Breast epithelium (tissue), 4 donors: ENCODE data around the gene F11. TPM values are rescaled to one million over a fixed set of nuclear protein-coding genes. Genes with fewer than 3 reads are reported as not detected.

Experiments used
- DNase-seq, 2 donors: peaks; one replicate each; pipeline ENCODE4 v3.0.0-alpha.2; 2019; ENCODE audit warnings: low spot score in 2 of 2
- H3K27ac ChIP-seq, 2 donors: fragments of 200-600 bp; sonication (generic) in 1 of 2; one replicate each; pipeline ENCODE4 v1.5.1; 2016 to 2019; ENCODE audit warnings: mild to moderate bottlenecking in 1 of 2
- H3K27me3 ChIP-seq, 2 donors: fragments of 200-600 bp; sonication (generic) in 1 of 2; one replicate each; pipeline versions ENCODE4 v1.5.1 to v1.6.0; 2017 to 2019; ENCODE audit warnings: control low read depth in 1 of 2, mild to moderate bottlenecking in 1 of 2
- H3K36me3 ChIP-seq: fragments of 200-600 bp; one replicate; pipeline ENCODE4 v1.5.1; 2019
- H3K4me1 ChIP-seq, 2 donors: fragments of 200-600 bp; sonication (generic); one replicate each; pipeline ENCODE4 v1.5.1; 2016 to 2019; ENCODE audit warnings: control low read depth in 1 of 2
- H3K4me3 ChIP-seq, 3 donors: fragments of 200-600 bp; sonication (generic); 1 replicate in 2 of 3; 2 replicates in 1 of 3; pipeline ENCODE4 v1.5.1; 2016 to 2019; ENCODE audit warnings: mild to moderate bottlenecking in 3 of 3, moderate library complexity in 2 of 3
- H3K9me3 ChIP-seq, 2 donors: fragments of 200-600 bp; sonication (generic) in 1 of 2; one replicate each; pipeline ENCODE4 v1.5.1; 2016 to 2019; ENCODE audit warnings: control low read depth in 1 of 2
- POLR2A ChIP-seq: fragments of 450-650 bp; IDR thresholded peaks from one replicate; pipeline ENCODE4 v1.6.1; 2016; ENCODE audit warnings: antibody characterized with exemption, mild to moderate bottlenecking, moderate library complexity
- POLR2AphosphoS5 ChIP-seq, 3 donors: sonication (generic); formaldehyde crosslinking; IDR thresholded peaks; one replicate each; pipeline ENCODE4 v1.6.1; 2017; ENCODE audit warnings: antibody characterized with exemption in 3 of 3
- intact Hi-C: fragments of 100-400 bp; cut with DNase I; formaldehyde crosslinking; loops from one replicate; pipeline ENCODE4 v1.15.1; 2023; ENCODE audit warnings: low total_unique reads
- total RNA-seq, 3 donors: library from RNA; depleted of rRNA; stranded (reverse); fragments of >200 nt; gene quantifications; one replicate each; pipeline ENCODE4 v1.1.0, GENCODE V29; 2016
- TF ChIP-seq, protein P1 (sequence below), 3 donors: fragments of 450-650 bp; IDR thresholded peaks; one replicate each; pipeline ENCODE4 v1.5.1; 2016 to 2017; ENCODE audit warnings: antibody characterized with exemption in 3 of 3, mild to moderate bottlenecking in 3 of 3, moderate library complexity in 3 of 3

The F11 gene
- total RNA-seq, 3 donors from 2014 or later: not detected

DNA sequence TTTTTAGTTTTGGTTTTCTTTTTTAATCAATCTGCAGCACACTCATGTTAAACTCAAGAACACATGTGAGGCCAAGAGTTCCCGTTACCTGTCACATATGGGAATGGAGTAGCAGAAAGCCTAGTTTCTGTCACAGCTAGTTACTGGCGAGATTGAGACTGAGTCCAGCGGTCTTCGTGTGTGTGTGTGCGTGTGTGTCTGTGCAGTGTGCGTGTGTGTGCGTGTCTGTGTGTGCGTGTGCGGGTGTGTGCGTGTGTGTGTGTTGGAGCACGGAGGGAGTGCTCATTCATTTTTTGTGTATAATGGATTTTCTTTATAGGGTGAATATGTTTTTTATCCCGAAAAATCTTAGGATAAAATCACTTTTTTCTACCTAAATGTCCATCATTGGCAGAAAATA lies 19.2 kb downstream of the F11 start:
- intact Hi-C loops: no loop called here
- H3K9me3 ChIP-seq: no peaks in the 10 kb centered on the region
- no peak for DNase-seq
- H3K4me3 ChIP-seq: no peak overlapping the region
- no peaks in the 10 kb centered on the region for H3K36me3 ChIP-seq
- no peaks in the 10 kb centered on the region for H3K4me1 ChIP-seq
- H3K27me3 ChIP-seq: no peaks in the 10 kb centered on the region
- no peak overlapping the region for H3K27ac ChIP-seq
- TF ChIP-seq POLR2A (no peak), POLR2AphosphoS5 (IDR thresholded peaks at IDR 0.05) (no peak)
- TF ChIP-seq, protein P1, sequence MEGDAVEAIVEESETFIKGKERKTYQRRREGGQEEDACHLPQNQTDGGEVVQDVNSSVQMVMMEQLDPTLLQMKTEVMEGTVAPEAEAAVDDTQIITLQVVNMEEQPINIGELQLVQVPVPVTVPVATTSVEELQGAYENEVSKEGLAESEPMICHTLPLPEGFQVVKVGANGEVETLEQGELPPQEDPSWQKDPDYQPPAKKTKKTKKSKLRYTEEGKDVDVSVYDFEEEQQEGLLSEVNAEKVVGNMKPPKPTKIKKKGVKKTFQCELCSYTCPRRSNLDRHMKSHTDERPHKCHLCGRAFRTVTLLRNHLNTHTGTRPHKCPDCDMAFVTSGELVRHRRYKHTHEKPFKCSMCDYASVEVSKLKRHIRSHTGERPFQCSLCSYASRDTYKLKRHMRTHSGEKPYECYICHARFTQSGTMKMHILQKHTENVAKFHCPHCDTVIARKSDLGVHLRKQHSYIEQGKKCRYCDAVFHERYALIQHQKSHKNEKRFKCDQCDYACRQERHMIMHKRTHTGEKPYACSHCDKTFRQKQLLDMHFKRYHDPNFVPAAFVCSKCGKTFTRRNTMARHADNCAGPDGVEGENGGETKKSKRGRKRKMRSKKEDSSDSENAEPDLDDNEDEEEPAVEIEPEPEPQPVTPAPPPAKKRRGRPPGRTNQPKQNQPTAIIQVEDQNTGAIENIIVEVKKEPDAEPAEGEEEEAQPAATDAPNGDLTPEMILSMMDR (IDR thresholded peaks at IDR 0.05): no peak

DNA sequence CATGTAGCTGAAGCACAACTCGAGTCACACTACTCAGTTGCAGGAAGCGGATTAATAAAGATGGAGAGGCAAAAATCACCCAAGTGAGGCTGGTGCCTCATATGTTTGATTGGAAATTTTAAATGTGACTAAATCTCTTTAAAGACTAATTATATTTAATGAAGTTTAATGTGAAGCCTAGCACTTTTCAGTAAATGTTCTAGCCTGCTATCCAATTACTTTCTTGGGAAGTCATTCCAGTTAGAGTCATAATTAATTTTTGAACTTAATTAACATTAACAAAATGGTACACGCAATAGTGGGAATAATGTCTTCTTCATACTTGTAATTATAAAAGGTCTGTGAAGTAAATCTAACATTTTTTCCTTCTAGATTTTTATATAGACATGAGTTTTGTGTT lies 20.6 kb downstream of the F11 start:
- intact Hi-C loops: no loop called here
- Histone ChIP-seq H3K27ac (no peak overlapping the region), H3K9me3 (no peaks in the 10 kb centered on the region), H3K4me3 (no peak overlapping the region), H3K4me1 (no peaks in the 10 kb centered on the region), H3K27me3 (no peaks in the 10 kb centered on the region), H3K36me3 (no peaks in the 10 kb centered on the region)
- no peak for DNase-seq
- TF ChIP-seq, protein P1 (IDR thresholded peaks at IDR 0.05): no peak
- TF ChIP-seq POLR2AphosphoS5 (IDR thresholded peaks at IDR 0.05) (no peak), POLR2A (no peak)

DNA sequence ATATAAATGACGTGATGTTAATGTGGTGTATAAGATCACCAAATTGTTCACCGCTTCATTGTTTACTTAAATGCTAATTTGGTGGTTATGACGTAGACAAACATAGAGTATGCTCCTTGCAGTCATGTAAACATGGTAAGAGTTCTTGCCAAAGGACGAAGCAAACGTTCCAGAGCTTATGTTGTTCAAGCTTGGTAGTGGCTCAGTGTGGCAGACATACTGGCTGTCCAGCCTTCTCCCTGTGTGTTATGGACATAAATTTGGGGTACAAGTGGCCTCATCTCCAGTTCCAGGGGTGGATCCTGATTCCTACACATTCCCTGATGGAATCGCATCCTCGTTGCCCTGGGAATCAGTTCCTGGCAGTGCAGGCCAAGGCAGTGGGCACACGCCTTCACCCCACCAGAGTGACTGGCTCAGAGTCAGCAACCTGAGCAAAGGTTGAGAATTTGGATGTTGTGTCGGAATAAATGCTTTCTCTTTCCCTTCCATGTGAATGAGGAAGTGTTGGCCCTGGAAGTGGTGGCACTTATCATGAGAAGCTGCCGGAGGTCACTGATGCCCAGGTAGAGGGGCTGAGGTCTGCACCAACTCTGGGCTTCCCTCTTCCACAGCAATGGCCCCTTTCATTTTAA lies 25.4 kb downstream of the F11 start:
- Histone ChIP-seq H3K4me3 (no peak overlapping the region), H3K27ac (no peak overlapping the region), H3K9me3 (no peaks in the 10 kb centered on the region), H3K4me1 (no peaks in the 10 kb centered on the region), H3K27me3 (no peaks in the 10 kb centered on the region), H3K36me3 (no peaks in the 10 kb centered on the region)
- TF ChIP-seq POLR2AphosphoS5 (IDR thresholded peaks at IDR 0.05) (no peak), POLR2A (no peak)
- TF ChIP-seq, protein P1 (IDR thresholded peaks at IDR 0.05): no peak
- intact Hi-C loops: no loop called here
- no peak for DNase-seq

DNA sequence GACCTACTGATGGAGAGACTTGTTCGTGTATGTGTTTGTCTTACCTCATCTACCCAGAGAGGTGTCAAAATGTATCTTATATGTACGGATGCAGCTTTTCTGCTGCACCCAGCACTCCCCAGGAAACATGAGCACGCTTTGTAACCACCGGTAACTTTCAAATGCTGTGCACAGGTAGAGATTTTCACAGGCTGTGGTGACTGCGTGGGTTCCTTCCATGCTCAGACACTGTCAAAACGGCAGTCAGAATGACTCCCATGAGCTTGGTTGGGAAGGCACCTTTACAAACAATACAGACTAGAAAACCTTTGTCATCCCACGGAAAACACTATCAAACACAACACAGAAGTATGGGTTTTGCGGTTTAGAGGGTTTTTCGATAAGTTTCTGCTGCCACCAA lies 28.2 kb downstream of the F11 start:
- intact Hi-C loops: no loop called here
- Histone ChIP-seq H3K4me1 (no peaks in the 10 kb centered on the region), H3K4me3 (no peak overlapping the region), H3K27me3 (peaks cover 0 to 7% of the 10 kb centered on the region in 2 donors), H3K27ac (no peak overlapping the region), H3K9me3 (no peaks in the 10 kb centered on the region), H3K36me3 (no peaks in the 10 kb centered on the region)
- DNase-seq: no peak
- TF ChIP-seq POLR2A (no peak), POLR2AphosphoS5 (IDR thresholded peaks at IDR 0.05) (no peak)
- TF ChIP-seq, protein P1 (IDR thresholded peaks at IDR 0.05): no peak

DNA sequence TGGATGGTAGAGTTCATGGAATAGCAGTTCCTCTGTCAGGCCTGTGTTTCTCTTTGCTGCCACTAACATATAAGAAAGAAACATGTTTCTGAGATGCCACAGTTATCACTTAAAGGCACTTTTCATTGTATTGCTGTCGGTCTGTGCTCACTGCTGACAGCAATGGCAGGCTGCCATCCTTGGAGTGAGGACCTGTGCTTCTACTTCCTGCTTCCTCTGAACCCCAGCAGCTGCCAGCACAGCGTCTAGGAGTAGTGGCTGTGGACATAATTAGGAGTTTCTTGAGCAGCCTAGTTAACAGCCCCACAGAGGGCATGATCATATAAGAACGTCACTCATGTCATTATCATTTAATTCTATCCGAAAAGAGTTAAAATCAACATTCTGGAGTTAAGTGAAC lies 30.5 kb downstream of the F11 start:
- no peak for DNase-seq
- TF ChIP-seq POLR2A (no peak), POLR2AphosphoS5 (IDR thresholded peaks at IDR 0.05) (no peak)
- TF ChIP-seq, protein P1 (IDR thresholded peaks at IDR 0.05): no peak
- Histone ChIP-seq H3K9me3 (no peaks in the 10 kb centered on the region), H3K27ac (no peak overlapping the region), H3K4me3 (no peak overlapping the region), H3K27me3 (peaks cover 0 to 7% of the 10 kb centered on the region in 2 donors), H3K36me3 (no peaks in the 10 kb centered on the region), H3K4me1 (no peaks in the 10 kb centered on the region)
- intact Hi-C loops: no loop called here
